PC-3 (cell line): ENCODE measurements around the gene FSD1.

ENCODE experiments used
- CTCF ChIP-seq: fragments of 300-600 bp; sonication (generic); conservative IDR thresholded peaks from 2 replicates; pipeline ENCODE4 v1.5.1; 2017; ENCODE audit warnings: antibody characterized with exemption, low read depth, mild to moderate bottlenecking, low read length
- EZH2 ChIP-seq: fragments of 300-600 bp; sonication (generic); IDR thresholded peaks from one replicate; pipeline ENCODE4 v1.6.1; 2017; ENCODE audit warnings: antibody characterized with exemption, mild to moderate bottlenecking, low read length; ENCODE audit not compliant: unreplicated experiment

- TF ChIP-seq CTCF (no peak), EZH2 (no peak)
Measured at GRCh38 chr19:4361152-4362046, 57.0 kb downstream of the FSD1 start.
